GM12891 (cell line): ENCODE data around the gene KLF9.

Source experiments
- PAX5 ChIP-seq: IDR thresholded peaks from 2 replicates; pipeline ENCODE4 v1.6.1; 2011; ENCODE audit warnings: low read length, moderate library complexity, mild to moderate bottlenecking; ENCODE audit not compliant: insufficient read depth, severe bottlenecking
- POLR2A ChIP-seq: IDR thresholded peaks from 2 replicates; pipeline ENCODE4 v1.6.1; 2011; ENCODE audit warnings: low read depth, low read length, control low read depth
- POLR2AphosphoS5 ChIP-seq: IDR thresholded peaks from 2 replicates; pipeline ENCODE4 v1.6.1; 2011; ENCODE audit warnings: low read depth, low read length, control low read depth
- POU2F2 ChIP-seq: IDR thresholded peaks from 2 replicates; pipeline ENCODE4 v1.6.1; 2011; ENCODE audit warnings: low read depth, mild to moderate bottlenecking, control low read depth, low read length, moderate library complexity
- SPI1 ChIP-seq: IDR thresholded peaks from 2 replicates; pipeline ENCODE4 v1.6.1; 2011; ENCODE audit warnings: low read depth, low read length, control low read depth
- TAF1 ChIP-seq: IDR thresholded peaks from 2 replicates; pipeline ENCODE4 v1.6.1; 2011; ENCODE audit warnings: low read depth, low read length, control low read depth

DNA sequence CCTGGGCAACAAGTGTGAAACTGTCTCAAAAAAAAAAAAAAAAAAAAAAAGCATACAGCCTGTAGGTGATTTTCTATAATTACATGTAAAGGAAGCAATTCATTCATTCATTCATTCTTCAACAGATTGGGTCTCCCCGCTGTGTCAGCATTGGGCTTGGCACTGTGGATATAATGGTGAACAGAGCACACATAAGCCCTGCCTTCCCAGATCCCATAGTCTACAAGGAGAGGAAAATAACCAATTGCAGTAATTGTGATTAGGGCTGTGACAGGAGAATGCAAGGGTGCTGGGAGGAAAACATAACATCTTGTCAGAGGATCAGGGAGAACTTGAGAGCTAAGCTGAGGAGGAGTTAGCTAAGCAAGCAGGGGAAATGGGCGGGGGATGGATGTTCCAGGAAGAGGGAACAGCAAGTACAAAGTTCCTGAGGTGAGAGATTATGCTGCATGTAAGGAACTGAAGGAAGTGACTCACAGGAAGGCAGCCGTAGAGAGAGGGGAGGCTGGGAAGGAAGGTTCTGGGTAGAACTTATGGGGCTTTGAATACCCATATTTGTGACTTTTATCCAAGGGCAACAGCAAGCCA is 24.0 kb upstream of the KLF9 start:
- TF ChIP-seq POLR2A (no peak), POLR2AphosphoS5 (no peak), TAF1 (no peak), SPI1 (no peak), PAX5 (no peak), POU2F2 (no peak)
